ENCODE data around the gene CACNA1H.

CACNA1H gene

DNA sequence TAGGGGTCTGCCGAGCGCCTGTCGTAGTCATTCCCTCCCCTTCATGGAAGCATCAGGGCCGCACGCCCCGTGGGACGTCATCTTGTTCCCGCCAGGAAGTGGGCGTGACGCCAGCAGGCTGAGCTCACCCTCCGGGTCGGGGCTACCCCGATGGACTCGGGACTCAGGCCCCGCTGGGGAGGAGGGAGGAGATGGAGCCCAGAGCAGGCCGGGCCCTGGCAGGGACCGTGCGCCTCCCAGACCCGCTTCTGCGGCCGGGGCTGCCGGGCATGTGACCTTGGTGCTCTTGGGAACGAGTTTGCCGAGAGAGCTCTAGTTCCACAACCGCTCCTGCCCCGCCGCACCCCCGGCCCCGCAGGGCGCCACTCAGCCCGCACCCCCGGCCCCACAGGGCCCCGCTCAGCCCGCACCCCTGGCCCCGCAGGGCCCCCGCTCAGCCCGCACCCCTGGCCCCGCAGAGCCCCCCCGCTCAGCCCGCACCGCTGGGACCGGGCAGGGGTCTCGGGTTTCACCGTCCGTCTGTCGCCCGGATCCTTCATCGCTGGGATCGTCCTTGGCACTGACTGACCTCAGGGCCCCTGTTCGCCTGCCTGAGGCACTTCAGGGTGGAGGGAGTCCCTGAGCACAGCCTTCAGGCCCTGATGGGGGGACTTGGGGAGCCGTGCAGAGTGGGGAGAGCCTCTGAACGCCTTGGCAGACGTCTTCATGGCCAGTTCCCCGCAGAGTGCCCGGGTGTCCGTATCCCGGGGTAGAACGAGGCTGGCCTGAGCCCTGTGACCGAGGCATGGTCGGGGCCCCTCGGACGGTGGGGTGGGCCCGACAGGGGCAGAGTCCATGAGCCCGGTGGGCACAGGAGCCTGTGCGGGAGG, 5.8 kb downstream of the CACNA1H start:
- no peak for DNase-seq (ENCODE audit: low read depth in 2 of 2)

DNA sequence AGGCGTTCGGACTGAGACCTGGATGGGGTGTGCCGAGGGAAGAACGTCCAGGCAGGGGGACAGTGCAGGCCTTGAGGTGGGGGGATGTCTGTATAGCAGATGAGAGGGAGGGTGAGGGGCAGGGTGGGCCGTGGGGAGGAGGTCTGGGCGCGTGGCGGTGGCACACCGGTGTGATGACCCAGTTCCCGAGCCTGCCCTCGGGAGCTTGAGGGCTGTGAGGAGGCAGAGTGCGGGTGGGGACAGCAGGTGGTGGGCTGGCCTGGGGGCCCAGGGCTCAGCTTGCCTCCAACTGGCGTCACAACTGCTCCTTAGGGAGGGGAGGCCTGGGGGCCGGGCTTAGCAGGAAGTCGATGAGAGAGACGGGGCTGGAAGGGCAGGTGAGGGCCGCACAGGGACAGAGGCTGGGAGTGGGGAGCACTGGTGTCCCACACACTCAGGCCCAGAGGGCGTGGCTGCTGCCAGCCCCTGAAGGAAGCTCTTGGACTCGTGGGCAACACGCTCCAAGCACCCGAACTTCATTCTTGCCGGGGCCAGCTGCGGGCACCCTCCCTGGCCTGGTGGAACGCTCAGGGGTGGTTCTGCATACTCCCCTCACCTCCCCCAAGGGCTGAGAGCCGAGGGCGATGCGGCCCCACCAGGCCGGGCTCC, 6.5 kb downstream of the CACNA1H start:
- no peak for DNase-seq (ENCODE audit: low read depth in 2 of 2)

- no peak for DNase-seq (ENCODE audit: low read depth in 2 of 2)
These were observed 7.3 kb downstream of the CACNA1H start for GRCh38 chr16:1159973-1160772.

DNA sequence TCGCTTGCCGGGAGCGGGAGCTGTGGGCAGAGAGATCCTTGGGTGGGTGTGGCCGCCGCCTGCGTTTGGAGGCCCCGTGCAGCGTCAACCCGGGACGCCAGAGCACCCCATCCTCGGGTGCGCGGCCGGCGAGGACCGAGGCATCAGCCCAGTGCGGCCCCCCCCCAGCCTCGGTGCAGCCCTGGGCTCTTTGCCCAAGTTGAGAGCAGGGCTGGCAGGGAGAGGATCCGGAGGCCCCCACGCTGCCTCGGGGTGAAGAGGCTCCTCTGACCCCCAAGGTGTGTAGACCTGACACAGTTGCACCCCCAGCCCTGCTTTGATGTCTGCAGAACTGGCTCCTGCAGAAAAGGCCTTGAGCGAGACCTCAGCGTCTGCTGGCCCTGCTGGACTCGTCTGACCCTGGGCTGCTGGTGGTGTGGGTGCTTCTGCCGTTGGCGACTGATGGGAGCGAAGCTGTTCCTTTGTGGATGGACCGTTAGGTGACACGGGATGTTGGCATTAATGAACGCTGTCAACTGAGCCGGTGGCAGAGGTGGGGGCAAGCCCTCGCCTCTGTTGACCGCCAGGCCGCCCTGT, 8.0 kb downstream of the CACNA1H start:
- no peak for DNase-seq (ENCODE audit: low read depth in 2 of 2)

GRCh38 chr16:1162701-1163566, 10.0 kb downstream of the CACNA1H start:
- DNase-seq (ENCODE audit: low read depth in 2 of 2): no peak

DNA sequence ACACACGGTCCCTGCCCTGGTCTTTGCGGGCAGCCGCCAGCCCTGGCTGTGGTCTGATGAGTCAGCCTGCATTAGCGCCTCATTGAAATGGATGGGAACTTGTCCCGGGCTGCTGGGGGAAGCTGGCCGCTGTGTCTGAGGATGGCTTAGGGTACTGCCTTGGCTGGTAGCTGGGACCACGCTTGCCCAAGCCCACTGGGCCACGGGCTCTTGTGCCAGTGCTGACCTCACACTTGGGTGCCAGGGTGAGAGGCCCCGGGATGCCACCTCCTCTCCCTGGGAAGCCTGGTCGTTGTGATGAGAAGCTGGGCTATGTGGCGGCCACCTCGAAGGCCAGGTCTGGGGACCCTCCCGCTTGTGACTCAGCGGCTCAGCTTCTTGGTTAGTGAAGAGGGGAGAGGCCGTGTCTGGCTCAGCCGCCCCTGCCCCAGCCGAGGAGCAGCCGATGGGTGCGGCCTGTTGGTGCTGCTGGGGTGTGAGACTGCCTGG, 10.7 kb downstream of the CACNA1H start:
- no peak for DNase-seq (ENCODE audit: low read depth in 2 of 2)

DNA sequence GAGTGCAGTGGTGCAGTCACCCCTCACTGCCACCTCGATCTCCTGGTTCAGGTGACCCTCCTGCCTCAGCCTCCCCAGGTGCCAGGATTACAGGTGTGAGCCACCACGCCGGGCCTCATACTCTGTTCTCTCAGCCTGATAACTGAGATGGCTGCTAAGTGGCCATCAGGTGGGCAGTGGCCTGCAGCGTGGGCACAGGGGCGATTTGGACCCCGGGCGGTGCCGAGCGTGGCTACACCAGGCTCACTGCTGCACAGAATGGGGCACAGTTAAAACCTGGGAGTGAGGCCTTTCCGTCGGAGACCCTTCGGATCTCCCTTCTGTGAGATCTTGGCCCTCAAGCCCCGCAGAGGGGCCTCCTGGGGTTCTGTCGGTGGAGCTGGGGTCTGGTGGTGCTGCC, 11.5 kb downstream of the CACNA1H start:
- DNase-seq (ENCODE audit: low read depth in 2 of 2): no peak

GRCh38 chr16:1164975-1165374, 12.1 kb downstream of the CACNA1H start:
- DNase-seq (ENCODE audit: low read depth in 2 of 2): no peak

DNA sequence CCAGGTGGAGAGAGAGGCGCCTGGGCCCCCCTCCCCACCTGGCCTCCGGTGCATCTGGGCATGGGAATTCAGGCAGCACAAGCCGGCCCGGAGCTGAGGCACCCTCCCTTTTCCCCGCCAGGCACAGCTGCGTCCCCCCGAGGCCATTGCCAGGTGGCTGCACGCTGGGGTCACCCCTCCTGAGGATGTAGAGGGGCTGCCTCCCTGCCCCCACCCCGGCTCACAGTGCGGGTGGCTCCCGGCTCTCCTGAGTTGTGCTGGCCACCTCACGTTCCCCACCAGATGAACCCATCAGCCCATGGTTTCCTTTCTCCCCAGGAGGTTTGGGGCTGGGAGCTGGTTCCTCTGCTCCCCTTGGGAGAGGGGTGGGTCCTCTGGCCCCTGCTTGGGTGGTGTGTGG, 12.6 kb downstream of the CACNA1H start:
- DNase-seq (ENCODE audit: low read depth in 2 of 2): no peak

DNA sequence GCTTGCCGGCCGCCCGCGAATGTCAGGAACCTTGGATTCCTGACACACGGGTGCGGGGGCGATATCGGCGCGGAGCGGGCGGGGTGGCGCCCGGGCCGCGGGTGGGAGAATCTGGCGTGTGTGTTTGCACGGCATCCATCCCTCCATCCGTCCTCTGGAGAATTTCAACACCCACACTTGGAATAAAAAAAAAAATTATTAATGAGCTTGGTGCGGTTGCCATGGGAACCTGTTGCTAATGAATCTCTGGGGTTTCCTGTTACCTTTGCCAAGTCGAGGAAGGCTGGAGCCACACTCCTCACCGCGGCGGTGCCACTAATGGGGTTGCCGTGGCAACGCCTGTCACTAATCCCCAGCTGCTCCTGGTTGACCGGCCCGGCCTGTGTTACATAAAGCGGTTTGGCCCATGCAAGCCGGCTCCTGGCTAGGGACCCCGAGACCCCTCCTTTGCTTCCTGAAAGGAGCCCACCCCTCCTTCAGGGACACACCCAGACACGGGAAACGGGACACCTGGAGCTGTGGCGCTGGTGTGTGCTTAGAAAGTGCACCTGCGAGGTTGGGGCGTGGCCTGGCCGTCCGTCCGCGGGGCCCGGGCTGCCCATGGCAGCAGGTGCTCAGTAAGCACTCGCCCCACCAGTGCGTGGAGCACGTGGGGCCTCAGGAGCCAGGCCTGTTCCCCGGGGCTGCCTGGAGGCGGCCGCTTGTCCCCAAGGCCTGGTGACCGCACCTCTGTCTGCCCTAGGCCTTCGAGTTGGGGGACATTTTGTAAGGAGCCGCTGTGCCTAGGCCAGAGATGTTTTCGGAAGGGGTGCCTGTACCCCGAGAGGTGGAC, 14.6 kb downstream of the CACNA1H start:
- no peak for DNase-seq (ENCODE audit: low read depth in 2 of 2)

- no peak for DNase-seq (ENCODE audit: low read depth in 2 of 2)
These were observed 15.9 kb downstream of the CACNA1H start for GRCh38 chr16:1168837-1169236.

- DNase-seq (ENCODE audit: low read depth in 2 of 2): no peak
These were observed 16.6 kb downstream of the CACNA1H start for GRCh38 chr16:1169285-1170075.

GRCh38 chr16:1170076-1170418, 17.1 kb downstream of the CACNA1H start:
- no peak for DNase-seq (ENCODE audit: low read depth in 2 of 2)

- DNase-seq (ENCODE audit: low read depth in 2 of 2): no peak
These were observed 18.1 kb downstream of the CACNA1H start for GRCh38 chr16:1171001-1171400.

- DNase-seq (ENCODE audit: low read depth in 2 of 2): no peak
These were observed 19.0 kb downstream of the CACNA1H start for GRCh38 chr16:1171854-1172428.

DNA sequence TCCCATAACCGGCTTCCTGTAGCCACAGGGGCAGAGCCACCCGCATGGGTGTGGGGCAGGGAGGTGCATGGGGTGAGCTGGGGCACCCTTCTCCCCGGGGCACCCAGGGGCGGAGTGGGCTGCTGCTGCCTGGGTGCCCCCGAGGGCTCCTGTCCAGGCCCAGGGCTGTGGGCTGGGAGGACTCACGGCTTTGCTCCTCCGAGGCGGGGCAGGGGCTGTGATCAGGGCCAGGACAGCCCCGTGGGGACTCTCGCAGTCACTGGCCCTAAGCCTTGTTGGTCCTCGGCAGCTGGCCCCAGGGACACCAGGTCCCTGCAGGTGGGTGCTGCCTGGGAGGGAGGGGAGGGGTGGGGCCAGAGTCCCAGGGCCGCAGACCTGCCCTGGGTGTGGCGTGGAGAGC, 19.7 kb downstream of the CACNA1H start:
- DNase-seq (ENCODE audit: low read depth in 2 of 2): no peak

DNA sequence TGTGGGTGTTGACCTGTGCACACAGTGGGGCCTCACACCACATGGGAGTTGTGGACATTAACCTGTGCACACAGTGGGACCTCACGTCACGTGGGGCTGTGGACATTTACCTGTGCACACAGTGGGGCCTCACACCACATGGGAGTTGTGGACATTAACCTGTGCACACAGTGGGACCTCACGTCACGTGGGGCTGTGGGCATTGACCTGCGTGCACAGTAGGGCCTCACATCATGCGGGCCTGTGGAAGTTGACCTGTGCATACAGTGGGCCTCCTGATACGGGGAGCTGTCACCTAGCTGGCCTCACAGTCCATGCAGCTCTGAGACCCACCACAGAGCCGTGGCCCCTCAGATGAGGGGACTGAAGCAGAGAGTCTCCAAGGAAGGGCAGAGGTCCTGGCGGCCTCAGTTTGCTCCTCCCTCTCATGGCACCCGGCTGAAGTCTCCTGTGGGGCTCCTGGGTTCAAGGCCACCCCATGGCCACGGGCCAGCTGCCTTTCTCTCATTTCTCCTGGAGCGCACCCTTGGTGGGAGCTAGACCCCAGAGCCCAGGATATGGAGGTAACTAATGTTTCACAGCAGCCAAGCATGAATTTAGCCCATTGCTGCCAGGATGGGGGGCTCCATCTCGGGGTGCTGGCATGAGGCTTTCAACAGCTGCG, 21.0 kb downstream of the CACNA1H start:
- DNase-seq (ENCODE audit: low read depth in 2 of 2): no peak

Measured in stimulated activated CD8-positive, alpha-beta memory T cell treated with anti-CD3 and anti-CD28 coated beads, Interleukin-7, amount 100 ng/mL, for 4 hours (primary cell).